Astrocyte of the spinal cord (primary cell): ENCODE results near the gene CCNG2.

Experiments
- DNase-seq: peaks from one replicate; pipeline ENCODE4 v3.0.0; 2011; ENCODE audit warnings: low read depth, low spot score
- H3K4me3 ChIP-seq: 2 replicates; pipeline ENCODE4 v1.5.1; 2011; ENCODE audit warnings: low read depth, mild to moderate bottlenecking, low read length, moderate library complexity
- CTCF ChIP-seq: IDR thresholded peaks from 2 replicates; pipeline ENCODE4 v1.5.1; 2012; ENCODE audit warnings: low read depth, mild to moderate bottlenecking, low read length, inconsistent platforms
- in situ Hi-C: cut with HindIII; loops from 2 replicates; pipeline ENCODE4 v1.10.0; 2017; ENCODE audit warnings: low sequenced_read_pairs

The CCNG2 gene

GRCh38 chr4:77197361-77197760 lies 40.4 kb downstream of the CCNG2 start:
- TF ChIP-seq CTCF, result no peak
- no peak for DNase-seq
- no peak overlapping the region for H3K4me3 ChIP-seq
- in situ Hi-C loops, result no loop called here

GRCh38 chr4:77197831-77198230 lies 40.8 kb downstream of the CCNG2 start:
- in situ Hi-C loops, result no loop called here
- H3K4me3 ChIP-seq, result no peak overlapping the region
- no peak for DNase-seq
- TF ChIP-seq CTCF, result no peak

- no peak for TF ChIP-seq CTCF
- in situ Hi-C loops, result no loop called here
- DNase-seq, result no peak
- H3K4me3 ChIP-seq, result no peak overlapping the region
Observed at GRCh38 chr4:77199276-77199675, 42.3 kb downstream of the CCNG2 start.

GRCh38 chr4:77199701-77200100 lies 42.7 kb downstream of the CCNG2 start:
- H3K4me3 ChIP-seq, result no peak overlapping the region
- in situ Hi-C loops, result no loop called here
- TF ChIP-seq CTCF, result no peak
- no peak for DNase-seq

GRCh38 chr4:77201343-77201742 lies 44.3 kb downstream of the CCNG2 start:
- no peak for TF ChIP-seq CTCF
- DNase-seq, result peak; percentile 4
- no peak overlapping the region for H3K4me3 ChIP-seq
- in situ Hi-C loops, result no loop called here

- in situ Hi-C loops, result no loop called here
- TF ChIP-seq CTCF, result no peak
- H3K4me3 ChIP-seq, result no peak overlapping the region
- DNase-seq, result no peak
Observed at GRCh38 chr4:77201857-77202256, 44.9 kb downstream of the CCNG2 start.

GRCh38 chr4:77202491-77202890 lies 45.5 kb downstream of the CCNG2 start:
- no peak overlapping the region for H3K4me3 ChIP-seq
- no peak for DNase-seq
- no peak for TF ChIP-seq CTCF
- in situ Hi-C loops, result no loop called here
